NCI-H1930 (cell line): Measurements from ENCODE around the gene ARPC3.
"Not testable (repeated sequence)": the region's sequence is repeated elsewhere in the genome, so short reads cannot be mapped to it uniquely, and the experiment has no call there.

ENCODE experiments used
- DNase-seq, 2 experiments: peaks; one replicate each; lab custom pipeline; 2025; lab: John Stamatoyannopoulos, UW

ARPC3 gene

DNA sequence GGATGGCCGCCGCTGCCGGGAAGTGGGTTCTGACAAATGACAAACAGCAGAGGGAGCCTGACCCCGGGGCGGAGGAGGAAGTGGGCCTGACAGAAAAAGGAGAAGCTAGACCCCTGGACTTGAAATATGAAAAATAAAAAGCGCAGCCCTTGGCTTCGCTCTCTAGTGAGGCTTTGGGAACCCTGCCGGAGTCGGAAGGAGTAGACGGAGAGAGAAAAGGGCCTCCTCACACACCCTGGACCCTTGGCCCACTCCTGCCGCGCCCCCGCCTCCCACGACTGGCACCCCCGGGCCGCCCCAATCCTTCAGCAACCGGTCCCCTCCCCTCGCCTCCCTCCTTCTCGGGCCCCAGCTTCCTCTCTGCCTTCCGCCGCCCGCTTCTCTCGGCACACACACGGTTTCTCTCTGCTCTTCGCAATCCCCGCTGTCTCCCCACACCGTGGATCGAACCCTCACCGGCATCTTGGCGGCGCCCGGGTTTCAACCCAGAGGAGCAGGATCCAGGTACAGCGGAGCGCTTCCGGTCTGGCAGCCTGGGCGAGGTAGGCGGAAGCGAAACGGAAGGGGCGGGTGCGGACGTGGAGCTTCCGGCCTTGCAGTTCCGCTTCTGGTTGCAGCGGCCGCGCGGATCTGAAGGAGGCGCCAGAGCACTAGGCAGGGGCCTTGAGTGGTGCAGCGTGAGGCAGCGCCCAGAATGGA lies at the start of gene ARPC3:
TSS of gene ARPC3 (minus strand) at position 539 of the 699 bp plus-strand sequence. CDS start at position 462, 77 bp downstream.
- peak; percentile 92 to 95 for DNase-seq

GRCh38 chr12:110498984-110499706 lies 49.0 kb upstream of the ARPC3 start:
- no peak for DNase-seq

GRCh38 chr12:110475426-110475825 lies 25.3 kb upstream of the ARPC3 start:
- no peak for DNase-seq

DNA sequence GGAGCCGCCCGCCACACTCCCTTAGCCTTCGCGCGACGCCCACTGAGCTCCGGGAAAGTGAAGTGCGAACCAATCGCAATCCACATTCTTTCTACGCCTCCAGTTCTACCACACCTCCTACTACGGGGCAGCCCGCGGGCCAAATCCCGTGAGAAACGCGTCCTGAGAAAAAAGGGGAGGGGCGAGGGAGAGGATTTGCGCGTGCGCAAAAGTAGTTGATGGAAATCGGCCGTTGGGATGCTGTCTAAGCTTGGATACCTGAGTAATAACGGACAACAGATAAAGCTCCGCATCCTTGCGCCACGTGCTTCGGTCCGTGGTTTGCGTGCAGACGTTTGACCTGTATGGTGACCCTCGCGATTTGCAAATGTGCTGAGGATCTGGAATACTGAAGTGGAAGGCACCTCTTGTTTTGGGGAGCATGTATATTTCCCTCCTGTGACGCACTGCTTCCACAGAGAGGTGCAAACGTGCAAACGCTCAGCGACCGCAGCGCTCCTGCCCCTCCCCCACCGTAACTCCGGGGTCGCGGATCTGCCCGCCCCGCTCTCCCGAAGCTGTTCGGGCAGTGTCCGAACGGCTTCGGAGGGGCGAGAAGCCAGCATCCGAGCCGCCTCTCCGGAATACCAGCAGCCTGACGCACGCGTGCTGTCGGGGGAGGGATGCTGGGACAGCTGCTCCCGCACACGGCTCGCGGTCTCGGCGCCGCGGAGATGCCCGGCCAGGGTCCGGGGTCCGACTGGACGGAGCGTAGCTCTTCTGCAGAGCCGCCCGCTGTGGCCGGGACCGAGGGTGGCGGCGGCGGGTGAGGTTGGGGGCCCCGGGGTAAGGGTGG lies 18.3 kb upstream of the ARPC3 start, which contains the start of the genes FAM216A and GPN3:
TSS of gene FAM216A (plus strand) at position 632 of the 835 bp plus-strand sequence. CDS start at position 663, 31 bp downstream.
TSS of gene GPN3 (minus strand) at position 44 of the 835 bp plus-strand sequence. CDS start 54 bp downstream, outside the sequence.
- peak; percentile 99 for DNase-seq

- DNase-seq, result no peak
Observed at GRCh38 chr12:110467847-110468213, 17.7 kb upstream of the ARPC3 start.

GRCh38 chr12:110466791-110467190 lies 16.7 kb upstream of the ARPC3 start:
- no peak for DNase-seq

- DNase-seq, result not testable (repeated sequence)
Observed at GRCh38 chr12:110465765-110466164, 15.6 kb upstream of the ARPC3 start.

GRCh38 chr12:110465024-110465423 lies 14.9 kb upstream of the ARPC3 start:
- no peak for DNase-seq

DNA sequence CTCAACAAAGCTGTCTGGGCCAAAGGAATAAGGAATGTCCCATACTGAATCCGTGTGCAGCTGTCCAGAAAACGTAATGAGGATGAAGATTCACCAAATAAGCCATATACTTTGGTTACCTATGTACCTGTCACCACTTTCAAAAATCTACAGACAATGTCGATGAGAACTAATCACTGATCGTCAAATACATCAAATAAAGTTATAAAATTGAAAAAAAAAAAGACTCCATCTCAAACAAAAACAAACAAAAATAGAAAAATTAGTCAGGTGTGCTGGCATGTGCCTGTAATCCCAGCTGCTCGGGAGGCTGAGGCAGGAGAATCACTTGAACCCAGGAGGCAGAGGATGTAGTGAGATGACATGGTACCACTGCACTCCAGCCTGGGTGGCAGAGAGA lies 11.1 kb upstream of the ARPC3 start:
- not testable (repeated sequence) for DNase-seq

DNA sequence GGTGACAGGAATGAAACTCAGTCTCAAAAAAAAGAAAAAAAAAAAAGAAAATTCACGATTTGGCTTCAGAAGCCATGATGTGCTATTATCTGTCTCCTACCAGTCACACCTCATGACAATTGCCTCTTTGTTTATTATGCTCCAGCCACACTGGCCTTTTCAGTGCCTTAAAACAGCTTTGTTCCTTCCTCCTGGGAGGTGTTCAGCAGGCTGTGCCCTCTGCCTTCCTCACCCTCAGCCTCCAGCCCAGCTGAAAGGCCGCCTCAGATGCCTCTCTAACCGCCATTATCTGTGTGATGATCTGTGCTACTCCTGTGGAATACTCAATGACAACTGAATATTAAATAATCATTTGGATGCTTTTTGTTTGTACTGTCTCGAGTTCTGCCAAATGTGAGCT lies 8.6 kb upstream of the ARPC3 start:
- no peak for DNase-seq

DNA sequence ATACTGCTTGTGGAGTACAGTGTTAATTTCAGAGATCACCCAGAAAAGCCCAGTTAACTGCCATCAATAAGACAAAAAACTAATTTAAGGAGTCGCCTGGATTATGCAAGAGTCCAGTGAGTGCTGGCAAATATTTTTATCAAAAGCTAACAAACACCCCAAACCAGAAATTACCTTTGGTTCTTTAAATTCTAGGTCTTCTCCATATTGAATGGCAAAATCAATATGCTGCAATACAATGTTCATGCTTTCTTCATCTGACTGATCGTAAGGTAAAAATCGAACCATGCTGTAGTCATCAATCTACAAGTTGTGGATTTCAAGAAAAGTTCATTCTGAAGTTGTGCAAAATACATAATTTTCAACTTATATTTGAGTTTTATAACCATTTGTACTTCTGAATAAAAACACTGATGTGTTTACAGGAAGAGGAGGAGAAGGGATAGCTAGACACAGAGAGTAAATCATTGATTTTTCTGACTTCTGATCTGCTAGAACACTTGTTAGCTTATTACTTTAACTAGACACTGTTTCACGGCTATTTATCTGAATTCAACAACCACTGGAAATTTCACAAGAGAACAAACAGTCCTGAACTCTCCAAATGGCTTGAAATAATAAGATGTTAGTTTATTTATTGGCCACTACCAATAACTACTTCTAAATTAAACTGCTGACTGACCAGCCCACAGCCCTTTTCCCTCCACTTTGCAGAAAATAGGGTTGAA lies 3.6 kb upstream of the ARPC3 start:
- no peak for DNase-seq

GRCh38 chr12:110451263-110451662 lies 1.1 kb upstream of the ARPC3 start:
- no peak for DNase-seq

- no peak for DNase-seq
Observed at GRCh38 chr12:110444455-110444854, 5.7 kb downstream of the ARPC3 start.

- DNase-seq, result no peak
Observed at GRCh38 chr12:110436231-110436630, 13.9 kb downstream of the ARPC3 start.

GRCh38 chr12:110431957-110432587 lies 18.1 kb downstream of the ARPC3 start:
- no peak for DNase-seq

DNA sequence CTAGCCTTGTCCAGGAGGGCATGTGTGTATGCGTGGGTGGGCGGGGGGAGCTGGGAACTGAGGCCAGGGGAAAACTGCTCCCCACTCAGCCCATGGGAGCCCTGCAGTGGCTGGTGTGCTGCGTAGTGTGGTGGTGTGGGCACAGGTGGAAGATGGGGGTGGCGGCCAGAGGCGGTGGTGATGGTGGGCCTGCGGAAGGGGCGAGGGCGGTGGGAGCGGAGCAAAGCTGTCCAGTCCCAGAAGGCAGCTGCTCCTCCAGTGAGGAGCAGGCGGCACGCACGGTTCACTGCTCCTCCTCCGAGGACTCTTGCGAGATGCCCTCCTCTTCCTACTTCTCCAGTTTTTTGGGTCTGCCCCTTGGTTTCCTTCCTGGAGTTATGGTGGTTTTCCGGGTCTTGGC lies 20.5 kb downstream of the ARPC3 start:
- DNase-seq, result not testable (repeated sequence)

- no peak for DNase-seq
Observed at GRCh38 chr12:110426406-110426805, 23.7 kb downstream of the ARPC3 start.

DNA sequence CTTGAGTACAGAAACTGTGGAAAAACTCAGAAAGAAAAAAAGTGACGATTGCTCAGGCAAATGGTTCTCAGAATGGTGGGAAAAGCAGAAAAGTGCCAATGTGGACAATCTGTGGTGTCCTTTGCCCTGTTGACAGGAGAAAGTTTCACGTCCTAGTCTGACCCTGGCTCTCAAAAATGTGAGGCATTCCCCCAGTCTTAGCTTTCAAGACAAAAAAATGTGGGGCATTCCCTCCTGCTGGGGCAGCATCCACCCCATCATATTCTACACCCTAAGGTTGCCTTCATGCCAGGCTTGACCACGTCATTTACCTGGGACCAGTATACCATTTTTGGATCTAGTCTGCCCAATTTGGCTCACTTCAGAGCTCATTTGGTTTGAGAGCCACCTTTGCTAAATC lies 25.9 kb downstream of the ARPC3 start:
- DNase-seq, result no peak

GRCh38 chr12:110421701-110422100 lies 28.4 kb downstream of the ARPC3 start:
- DNase-seq, result no peak

DNA sequence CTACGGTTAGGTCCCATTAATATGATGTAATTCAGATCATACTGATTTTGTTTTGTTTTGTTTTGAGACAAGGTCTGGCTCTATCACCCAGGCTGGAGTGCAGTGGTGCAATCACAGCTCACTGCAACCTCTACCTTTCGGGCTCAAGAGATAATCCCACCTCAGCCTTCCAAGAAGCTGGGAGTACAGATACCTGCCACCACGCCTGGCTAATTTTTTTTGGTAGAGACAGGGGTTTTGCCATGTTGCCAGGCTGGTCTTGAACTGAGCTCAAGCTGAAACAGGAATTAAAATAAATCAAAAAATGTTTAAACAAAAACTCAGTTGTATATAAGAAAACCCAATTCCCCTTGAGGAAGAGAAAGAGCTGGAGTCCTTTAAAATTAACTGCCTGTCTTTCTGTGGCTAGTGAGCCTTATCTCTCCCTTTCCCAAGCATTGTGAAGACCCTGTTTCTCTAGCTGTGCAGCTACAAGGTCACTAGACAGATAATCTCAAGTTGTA lies 28.9 kb downstream of the ARPC3 start:
- no peak for DNase-seq

GRCh38 chr12:110420644-110421043 lies 29.5 kb downstream of the ARPC3 start:
- DNase-seq, result not testable (repeated sequence)
